Upper lobe of left lung (tissue), 4 donors: ENCODE measurements around the gene RAP1GAP.

Experiments
- EP300 ChIP-seq, 4 donors: sonication (generic); formaldehyde crosslinking; IDR thresholded peaks; one replicate each; pipeline ENCODE4 v1.5.1; 2017; ENCODE audit warnings: antibody characterized with exemption in 4 of 4, control low read depth in 2 of 4
- POLR2A ChIP-seq, 4 donors: fragments of 450-650 bp; IDR thresholded peaks; one replicate each; pipeline ENCODE4 v1.5.1; 2016 to 2017; ENCODE audit warnings: antibody characterized with exemption in 4 of 4, mild to moderate bottlenecking in 2 of 4
- POLR2AphosphoS5 ChIP-seq, 2 donors: sonication (generic); formaldehyde crosslinking; IDR thresholded peaks; one replicate each; pipeline ENCODE4 v1.5.1; 2017; ENCODE audit warnings: antibody characterized with exemption in 2 of 2
- TF ChIP-seq, protein P1 (sequence below), 6 experiments: fragments of 450-650 bp in 4 of 6; fragments of 200-600 bp in 2 of 6; sonication (generic) in 2 of 6; IDR thresholded peaks; one replicate each; pipeline ENCODE4 v1.5.1; 2016 to 2019; ENCODE audit warnings: antibody characterized with exemption in 6 of 6

- TF ChIP-seq, protein P1, sequence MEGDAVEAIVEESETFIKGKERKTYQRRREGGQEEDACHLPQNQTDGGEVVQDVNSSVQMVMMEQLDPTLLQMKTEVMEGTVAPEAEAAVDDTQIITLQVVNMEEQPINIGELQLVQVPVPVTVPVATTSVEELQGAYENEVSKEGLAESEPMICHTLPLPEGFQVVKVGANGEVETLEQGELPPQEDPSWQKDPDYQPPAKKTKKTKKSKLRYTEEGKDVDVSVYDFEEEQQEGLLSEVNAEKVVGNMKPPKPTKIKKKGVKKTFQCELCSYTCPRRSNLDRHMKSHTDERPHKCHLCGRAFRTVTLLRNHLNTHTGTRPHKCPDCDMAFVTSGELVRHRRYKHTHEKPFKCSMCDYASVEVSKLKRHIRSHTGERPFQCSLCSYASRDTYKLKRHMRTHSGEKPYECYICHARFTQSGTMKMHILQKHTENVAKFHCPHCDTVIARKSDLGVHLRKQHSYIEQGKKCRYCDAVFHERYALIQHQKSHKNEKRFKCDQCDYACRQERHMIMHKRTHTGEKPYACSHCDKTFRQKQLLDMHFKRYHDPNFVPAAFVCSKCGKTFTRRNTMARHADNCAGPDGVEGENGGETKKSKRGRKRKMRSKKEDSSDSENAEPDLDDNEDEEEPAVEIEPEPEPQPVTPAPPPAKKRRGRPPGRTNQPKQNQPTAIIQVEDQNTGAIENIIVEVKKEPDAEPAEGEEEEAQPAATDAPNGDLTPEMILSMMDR (IDR thresholded peaks at IDR 0.05) = no peak
- TF ChIP-seq POLR2AphosphoS5 (IDR thresholded peaks at IDR 0.05) (no peak), POLR2A (IDR thresholded peaks at IDR 0.05) (no peak), EP300 (IDR thresholded peaks at IDR 0.05) (no peak)
Measured at GRCh38 chr1:21630571-21631343, 38.4 kb downstream of the RAP1GAP start.
